Loucy (cell line): ENCODE data around the gene TET3.

ENCODE experiments used
- CTCF ChIP-seq: fragments of 200-600 bp; sonication (generic); conservative IDR thresholded peaks from 2 replicates; pipeline ENCODE4 v1.5.1; 2014; ENCODE audit warnings: mild to moderate bottlenecking, antibody characterized with exemption, low read length
- EZH2phosphoT487 ChIP-seq: fragments of 200-600 bp; IDR thresholded peaks from 2 replicates; pipeline ENCODE4 v1.6.1; 2018; ENCODE audit warnings: antibody characterized with exemption, mild to moderate bottlenecking, moderate library complexity, borderline replicate concordance

DNA sequence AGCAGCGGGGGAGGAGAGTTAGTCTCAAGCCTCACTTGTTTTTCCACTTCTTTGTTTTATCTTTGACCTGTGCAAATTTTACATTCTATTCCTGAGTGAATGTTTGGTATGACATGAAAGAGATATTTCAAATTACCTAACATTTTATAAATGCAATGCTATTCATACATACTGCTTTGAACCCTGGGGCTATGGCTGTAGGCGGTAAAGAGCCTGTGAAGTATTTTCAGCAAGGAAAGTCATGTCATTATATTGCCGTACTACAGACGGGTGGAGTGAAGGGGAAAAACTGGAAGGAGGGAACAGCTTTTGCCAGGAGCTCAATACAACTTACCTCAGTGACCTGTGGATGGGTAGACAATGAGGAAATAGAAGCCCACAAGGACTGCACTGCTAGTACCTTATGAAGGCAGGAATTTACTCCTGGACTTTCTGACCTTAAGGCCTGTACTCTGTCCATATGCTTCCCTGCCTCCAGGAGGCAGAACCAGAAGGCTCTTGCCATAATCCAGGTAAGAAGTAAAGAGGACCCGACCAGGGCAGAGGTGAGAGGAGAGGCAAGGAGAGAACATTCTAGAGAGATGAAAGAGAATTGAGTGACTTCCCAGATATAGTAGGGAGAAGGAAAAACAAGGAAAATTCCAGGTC lies 28.4 kb upstream of the TET3 start:
- no peak for TF ChIP-seq CTCF
- no peak for TF ChIP-seq EZH2phosphoT487
